Middle frontal gyrus (tissue), 1 donor: ENCODE results near the gene SLC11A1.

Experiments used
- DNase-seq: peaks from one replicate; pipeline ENCODE4 v3.0.0-alpha.2; 2015; ENCODE audit warnings: low spot score; ENCODE audit errors: extremely low spot score

The SLC11A1 gene

GRCh38 chr2:218432676-218433365, 50.7 kb downstream of the SLC11A1 start:
- no peak for DNase-seq

GRCh38 chr2:218434456-218434855, 52.4 kb downstream of the SLC11A1 start:
- no peak for DNase-seq

GRCh38 chr2:218435003-218435982, 53.2 kb downstream of the SLC11A1 start:
- no peak for DNase-seq

GRCh38 chr2:218436992-218437391, 54.9 kb downstream of the SLC11A1 start:
- DNase-seq: no peak

GRCh38 chr2:218437969-218438368, 55.9 kb downstream of the SLC11A1 start:
- DNase-seq: no peak

- no peak for DNase-seq
Measured at GRCh38 chr2:218438596-218438995, 56.5 kb downstream of the SLC11A1 start.

- no peak for DNase-seq
Measured at GRCh38 chr2:218444692-218445357, 62.8 kb downstream of the SLC11A1 start.

GRCh38 chr2:218445602-218446001, 63.5 kb downstream of the SLC11A1 start:
- no peak for DNase-seq
